GM23338 (cell line): Measurements from ENCODE around the gene SYNDIG1L.

Source experiments
- EZH2 ChIP-seq: fragments of 200-600 bp; sonication (generic); IDR thresholded peaks from one replicate; pipeline ENCODE4 v1.8.0; 2017; ENCODE audit warnings: antibody characterized with exemption, mild to moderate bottlenecking, low read depth; ENCODE audit not compliant: unreplicated experiment
- EZH2phosphoT487 ChIP-seq: fragments of 200-600 bp; sonication (generic); IDR thresholded peaks from one replicate; pipeline ENCODE4 v1.8.1; 2018; ENCODE audit warnings: antibody characterized with exemption; ENCODE audit not compliant: unreplicated experiment
- JUNB ChIP-seq: IDR thresholded peaks from one replicate; pipeline ENCODE4 v1.6.1; 2016; ENCODE audit warnings: antibody characterized with exemption; ENCODE audit not compliant: unreplicated experiment
- NANOG ChIP-seq: IDR thresholded peaks from 2 replicates; pipeline ENCODE4 v1.6.1; 2016; ENCODE audit warnings: antibody characterized with exemption, borderline replicate concordance
- POLR2AphosphoS5 ChIP-seq: IDR thresholded peaks from 2 replicates; pipeline ENCODE4 v1.6.1; 2016; ENCODE audit warnings: antibody characterized with exemption, low read depth
- ZNF114 ChIP-seq: fragments of 250-450 bp; sonication (Bioruptor Pico); IDR thresholded peaks from 2 replicates; pipeline ENCODE4 v1.5.0; 2020; ENCODE audit warnings: mild to moderate bottlenecking, moderate library complexity
- ZNF331 ChIP-seq: fragments of 250-450 bp; sonication (Bioruptor Pico); IDR thresholded peaks from 2 replicates; pipeline ENCODE4 v1.5.0; 2020; ENCODE audit warnings: low read depth, mild to moderate bottlenecking, moderate library complexity
- TF ChIP-seq, protein P1 (sequence below), 2 experiments: fragments of 200-600 bp in 1 of 2; sonication (generic) in 1 of 2; conservative IDR thresholded peaks; 2 replicates each; pipeline versions ENCODE4 v1.5.1 to v1.6.1; 2016 to 2017; ENCODE audit warnings: antibody characterized with exemption in 2 of 2, low read depth in 2 of 2, mild to moderate bottlenecking in 2 of 2, moderate library complexity in 1 of 2
- TF ChIP-seq, protein P2 (sequence below): IDR thresholded peaks from one replicate; pipeline ENCODE4 v1.6.1; 2018; ENCODE audit warnings: antibody characterized with exemption; ENCODE audit not compliant: unreplicated experiment

DNA sequence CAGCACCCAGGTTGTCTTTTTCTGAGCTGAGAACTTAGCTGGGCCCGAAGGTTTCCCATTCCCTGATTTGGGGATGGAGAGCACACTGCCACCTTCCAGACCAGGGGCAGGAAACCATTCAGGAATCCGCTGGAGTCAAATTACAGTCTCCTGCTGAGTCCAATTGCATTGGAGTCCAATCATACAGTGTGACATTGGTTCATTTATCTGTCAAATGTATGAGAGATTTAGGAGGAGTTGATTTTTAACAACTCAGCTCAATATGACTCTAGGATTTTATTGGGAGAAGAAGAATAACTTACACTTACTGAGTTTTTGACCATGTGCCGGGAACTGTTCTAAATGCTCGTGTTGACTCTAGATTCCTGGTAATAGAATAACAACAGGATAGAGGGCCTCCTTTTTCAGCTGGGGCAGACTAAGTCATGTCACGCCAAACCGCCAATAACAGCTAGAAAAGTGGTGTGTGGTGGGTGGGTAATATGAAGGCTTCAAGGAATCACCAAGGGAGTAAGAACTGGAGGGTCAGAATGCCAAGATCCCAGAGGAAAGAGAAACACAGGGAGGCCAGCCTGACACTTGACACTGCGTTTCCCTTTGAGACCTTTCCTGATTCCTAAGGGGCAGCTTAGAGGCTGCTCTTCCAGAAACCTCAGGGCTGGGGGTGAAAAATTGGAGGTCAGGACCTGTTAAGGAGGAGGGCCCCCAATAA lies 11.5 kb downstream of the SYNDIG1L start:
- TF ChIP-seq, protein P1, sequence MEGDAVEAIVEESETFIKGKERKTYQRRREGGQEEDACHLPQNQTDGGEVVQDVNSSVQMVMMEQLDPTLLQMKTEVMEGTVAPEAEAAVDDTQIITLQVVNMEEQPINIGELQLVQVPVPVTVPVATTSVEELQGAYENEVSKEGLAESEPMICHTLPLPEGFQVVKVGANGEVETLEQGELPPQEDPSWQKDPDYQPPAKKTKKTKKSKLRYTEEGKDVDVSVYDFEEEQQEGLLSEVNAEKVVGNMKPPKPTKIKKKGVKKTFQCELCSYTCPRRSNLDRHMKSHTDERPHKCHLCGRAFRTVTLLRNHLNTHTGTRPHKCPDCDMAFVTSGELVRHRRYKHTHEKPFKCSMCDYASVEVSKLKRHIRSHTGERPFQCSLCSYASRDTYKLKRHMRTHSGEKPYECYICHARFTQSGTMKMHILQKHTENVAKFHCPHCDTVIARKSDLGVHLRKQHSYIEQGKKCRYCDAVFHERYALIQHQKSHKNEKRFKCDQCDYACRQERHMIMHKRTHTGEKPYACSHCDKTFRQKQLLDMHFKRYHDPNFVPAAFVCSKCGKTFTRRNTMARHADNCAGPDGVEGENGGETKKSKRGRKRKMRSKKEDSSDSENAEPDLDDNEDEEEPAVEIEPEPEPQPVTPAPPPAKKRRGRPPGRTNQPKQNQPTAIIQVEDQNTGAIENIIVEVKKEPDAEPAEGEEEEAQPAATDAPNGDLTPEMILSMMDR (conservative IDR thresholded peaks at IDR 0.05; ENCODE audit: low read depth in 2 of 2), result 0 out of 4 replicates have a peak, but pooled peaks of 1 of the 2 experiments have one; percentile 0
- TF ChIP-seq EZH2 (no peak), POLR2AphosphoS5 (no peak), EZH2phosphoT487 (no peak), JUNB (no peak), ZNF114 (CRISPR knock-in tag) (no peak), NANOG (no peak), ZNF331 (no peak)
- TF ChIP-seq, protein P2, sequence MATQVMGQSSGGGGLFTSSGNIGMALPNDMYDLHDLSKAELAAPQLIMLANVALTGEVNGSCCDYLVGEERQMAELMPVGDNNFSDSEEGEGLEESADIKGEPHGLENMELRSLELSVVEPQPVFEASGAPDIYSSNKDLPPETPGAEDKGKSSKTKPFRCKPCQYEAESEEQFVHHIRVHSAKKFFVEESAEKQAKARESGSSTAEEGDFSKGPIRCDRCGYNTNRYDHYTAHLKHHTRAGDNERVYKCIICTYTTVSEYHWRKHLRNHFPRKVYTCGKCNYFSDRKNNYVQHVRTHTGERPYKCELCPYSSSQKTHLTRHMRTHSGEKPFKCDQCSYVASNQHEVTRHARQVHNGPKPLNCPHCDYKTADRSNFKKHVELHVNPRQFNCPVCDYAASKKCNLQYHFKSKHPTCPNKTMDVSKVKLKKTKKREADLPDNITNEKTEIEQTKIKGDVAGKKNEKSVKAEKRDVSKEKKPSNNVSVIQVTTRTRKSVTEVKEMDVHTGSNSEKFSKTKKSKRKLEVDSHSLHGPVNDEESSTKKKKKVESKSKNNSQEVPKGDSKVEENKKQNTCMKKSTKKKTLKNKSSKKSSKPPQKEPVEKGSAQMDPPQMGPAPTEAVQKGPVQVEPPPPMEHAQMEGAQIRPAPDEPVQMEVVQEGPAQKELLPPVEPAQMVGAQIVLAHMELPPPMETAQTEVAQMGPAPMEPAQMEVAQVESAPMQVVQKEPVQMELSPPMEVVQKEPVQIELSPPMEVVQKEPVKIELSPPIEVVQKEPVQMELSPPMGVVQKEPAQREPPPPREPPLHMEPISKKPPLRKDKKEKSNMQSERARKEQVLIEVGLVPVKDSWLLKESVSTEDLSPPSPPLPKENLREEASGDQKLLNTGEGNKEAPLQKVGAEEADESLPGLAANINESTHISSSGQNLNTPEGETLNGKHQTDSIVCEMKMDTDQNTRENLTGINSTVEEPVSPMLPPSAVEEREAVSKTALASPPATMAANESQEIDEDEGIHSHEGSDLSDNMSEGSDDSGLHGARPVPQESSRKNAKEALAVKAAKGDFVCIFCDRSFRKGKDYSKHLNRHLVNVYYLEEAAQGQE, result no peak
